ENCODE results near the gene IQCB1. TPM values are rescaled to one million over a fixed set of nuclear protein-coding genes. Genes with fewer than 3 reads are reported as not detected.

The IQCB1 gene
- total RNA-seq, 1 donor from 2014 or later, result 17.1 TPM

- no peaks in the 10 kb centered on the region for H3K27me3 Mint-ChIP-seq (ENCODE audit: unreplicated experiment)
- no peak for TF ChIP-seq CTCF (IDR thresholded peaks at IDR 0.05)
- H3K27ac Mint-ChIP-seq (ENCODE audit: unreplicated experiment), result no peak overlapping the region
- H3K36me3 Mint-ChIP-seq (ENCODE audit: unreplicated experiment), result no peaks in the 10 kb centered on the region
- no peak overlapping the region for H3K4me3 Mint-ChIP-seq (ENCODE audit: unreplicated experiment)
- H3K4me1 Mint-ChIP-seq (ENCODE audit: unreplicated experiment), result no peaks in the 10 kb centered on the region
- no peaks in the 10 kb centered on the region for H3K9me3 Mint-ChIP-seq (ENCODE audit: unreplicated experiment)
- DNase-seq (ENCODE audit: extremely low spot score, unreplicated experiment), result no peak
Measured at GRCh38 chr3:121844892-121845291, 10.0 kb upstream of the IQCB1 start.

DNA sequence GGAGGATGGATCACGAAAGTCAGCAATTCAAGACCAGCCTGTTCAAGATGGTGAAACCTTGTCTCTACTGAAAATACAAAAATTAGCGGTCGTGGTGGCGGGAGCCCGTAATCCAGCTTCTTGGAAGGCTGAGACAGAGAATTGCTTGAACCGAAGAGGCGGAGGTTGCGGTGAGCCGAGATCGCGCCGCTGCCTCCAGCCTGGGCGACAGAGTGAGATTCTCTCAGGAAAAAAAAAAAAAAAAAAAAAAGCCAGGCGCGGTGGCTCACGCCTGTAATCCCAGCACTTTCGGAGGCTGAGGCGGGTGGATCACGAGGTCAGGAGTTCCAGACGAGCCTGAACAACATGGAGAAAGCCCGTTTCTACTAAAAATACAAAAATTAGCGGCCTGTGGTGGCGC is 5.1 kb upstream of the IQCB1 start:
- Mint-ChIP-seq H3K36me3 (ENCODE audit: unreplicated experiment) (no peaks in the 10 kb centered on the region), H3K4me3 (ENCODE audit: unreplicated experiment) (no peak overlapping the region), H3K4me1 (ENCODE audit: unreplicated experiment) (peaks cover 8% of the 10 kb centered on the region)

DNA sequence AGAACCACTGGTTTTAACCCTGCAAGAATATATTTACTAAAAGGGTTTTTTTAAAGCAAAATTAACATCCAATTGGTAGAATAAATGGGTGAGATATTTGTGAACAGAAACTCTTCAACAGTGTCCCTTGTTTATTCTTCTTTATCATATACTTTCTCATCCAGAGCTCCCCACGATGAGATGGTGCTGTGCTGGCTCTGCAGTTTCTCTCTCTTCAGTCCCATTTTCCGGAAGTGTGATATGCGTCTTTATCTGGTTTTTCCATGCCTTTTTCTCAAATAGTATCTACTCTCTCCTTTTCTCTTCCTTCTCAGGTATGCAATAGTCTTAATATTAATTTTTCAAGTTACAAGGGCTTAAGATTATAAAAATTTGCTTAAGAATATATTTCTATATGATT is 1.6 kb upstream of the IQCB1 start:
- Mint-ChIP-seq H3K36me3 (ENCODE audit: unreplicated experiment) (peaks cover under 1% of the 10 kb centered on the region), H3K27me3 (ENCODE audit: unreplicated experiment) (peaks cover 9% of the 10 kb centered on the region), H3K4me3 (ENCODE audit: unreplicated experiment) (peak overlapping the region; percentile 42), H3K4me1 (ENCODE audit: unreplicated experiment) (peaks cover 21% of the 10 kb centered on the region), H3K27ac (ENCODE audit: unreplicated experiment) (no peak overlapping the region), H3K9me3 (ENCODE audit: unreplicated experiment) (no peaks in the 10 kb centered on the region)
- no peak for TF ChIP-seq CTCF (IDR thresholded peaks at IDR 0.05)
- no peak for DNase-seq (ENCODE audit: extremely low spot score, unreplicated experiment)

More for the DNA sequence above, 5.1 kb upstream of the IQCB1 start:
- no peak overlapping the region for H3K27ac Mint-ChIP-seq (ENCODE audit: unreplicated experiment)
- no peak for DNase-seq (ENCODE audit: extremely low spot score, unreplicated experiment)
- no peaks in the 10 kb centered on the region for H3K9me3 Mint-ChIP-seq (ENCODE audit: unreplicated experiment)
- no peak for TF ChIP-seq CTCF (IDR thresholded peaks at IDR 0.05)
- peaks cover 9% of the 10 kb centered on the region for H3K27me3 Mint-ChIP-seq (ENCODE audit: unreplicated experiment)

GRCh38 chr3:121836064-121836463 is 1.2 kb upstream of the IQCB1 start:
- Mint-ChIP-seq H3K36me3 (ENCODE audit: unreplicated experiment) (peaks cover 3% of the 10 kb centered on the region), H3K27ac (ENCODE audit: unreplicated experiment) (no peak overlapping the region)
- no peak for TF ChIP-seq CTCF (IDR thresholded peaks at IDR 0.05)

DNA sequence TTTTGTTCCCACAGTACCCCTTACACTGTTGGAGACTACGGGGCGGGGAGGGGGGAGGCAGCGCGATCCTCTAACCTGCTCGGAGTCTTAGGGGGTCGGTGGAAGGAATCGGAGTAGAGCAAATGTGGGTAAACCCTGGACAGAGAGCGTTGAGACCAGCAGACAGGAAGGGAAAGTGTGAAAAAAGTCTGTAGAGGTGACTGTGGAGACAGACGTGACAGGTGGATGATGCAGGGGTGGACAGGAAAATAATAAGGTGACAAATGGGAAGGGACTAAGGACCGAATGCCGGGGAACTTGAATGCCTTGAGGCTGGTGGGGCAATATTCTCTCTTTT is 573 bp upstream of the IQCB1 start:
- Mint-ChIP-seq H3K27ac (ENCODE audit: unreplicated experiment) (peak overlapping the region; percentile 91), H3K36me3 (ENCODE audit: unreplicated experiment) (peaks cover 3% of the 10 kb centered on the region), H3K4me3 (ENCODE audit: unreplicated experiment) (peak overlapping the region; percentile 89), H3K4me1 (ENCODE audit: unreplicated experiment) (peaks cover 21% of the 10 kb centered on the region), H3K9me3 (ENCODE audit: unreplicated experiment) (no peaks in the 10 kb centered on the region), H3K27me3 (ENCODE audit: unreplicated experiment) (peaks cover 9% of the 10 kb centered on the region)
- no peak for DNase-seq (ENCODE audit: extremely low spot score, unreplicated experiment)
- TF ChIP-seq CTCF (IDR thresholded peaks at IDR 0.05), result no peak

More at GRCh38 chr3:121836064-121836463, 1.2 kb upstream of the IQCB1 start:
- H3K27me3 Mint-ChIP-seq (ENCODE audit: unreplicated experiment), result peaks cover 9% of the 10 kb centered on the region
- no peak for DNase-seq (ENCODE audit: extremely low spot score, unreplicated experiment)
- H3K4me3 Mint-ChIP-seq (ENCODE audit: unreplicated experiment), result peak overlapping the region; percentile 42
- H3K9me3 Mint-ChIP-seq (ENCODE audit: unreplicated experiment), result no peaks in the 10 kb centered on the region
- peaks cover 21% of the 10 kb centered on the region for H3K4me1 Mint-ChIP-seq (ENCODE audit: unreplicated experiment)
